Activated T-helper 9 cell treated with anti-CD3 and anti-CD28 coated beads, Interleukin-2, amount 50 U/mL, for 16 hours (primary cell): ENCODE measurements around the gene AMTN.

Experiments
- DNase-seq: peaks from one replicate; pipeline ENCODE4 v3.0.0-alpha.2; 2020; ENCODE audit warnings: low read depth

The AMTN gene

DNA sequence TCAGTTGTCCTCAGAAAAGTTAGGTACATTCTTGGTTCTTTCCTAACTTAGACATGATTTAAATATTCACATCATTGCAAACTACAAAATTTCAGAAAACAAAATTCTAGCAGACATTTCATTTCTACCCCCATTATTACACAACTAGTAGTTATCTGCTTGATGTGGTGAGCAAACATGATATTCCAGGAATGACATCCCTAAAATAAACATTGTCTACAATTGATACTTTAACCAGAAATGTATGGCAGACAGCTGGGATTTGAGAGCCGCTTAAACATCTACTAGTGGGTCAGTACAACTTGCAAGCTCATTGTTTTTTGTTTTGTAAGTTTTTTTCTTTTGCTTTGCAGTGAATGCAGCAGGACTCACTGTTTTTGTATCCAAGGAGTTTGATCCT, 41.6 kb downstream of the AMTN start:
- DNase-seq: no peak

DNA sequence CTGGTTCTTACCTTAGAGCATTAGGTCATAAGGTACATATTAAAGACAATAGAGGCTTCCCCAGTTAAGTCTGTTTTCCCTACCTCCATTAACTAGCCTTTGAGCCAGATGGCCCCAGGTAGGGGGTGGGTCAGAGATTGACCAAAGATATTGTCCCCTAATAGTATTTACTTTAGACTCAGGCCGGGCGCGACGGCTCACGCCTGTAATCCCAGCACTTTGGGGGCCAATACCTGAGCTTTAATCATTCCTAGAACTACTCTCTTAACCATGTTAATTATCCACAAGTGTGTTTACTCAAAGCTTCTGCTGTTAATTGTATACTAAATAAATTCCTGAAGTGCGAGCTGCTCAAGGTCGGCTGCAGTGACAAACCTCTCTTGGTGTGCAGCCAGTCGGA, 45.7 kb downstream of the AMTN start:
- DNase-seq: no peak

DNA sequence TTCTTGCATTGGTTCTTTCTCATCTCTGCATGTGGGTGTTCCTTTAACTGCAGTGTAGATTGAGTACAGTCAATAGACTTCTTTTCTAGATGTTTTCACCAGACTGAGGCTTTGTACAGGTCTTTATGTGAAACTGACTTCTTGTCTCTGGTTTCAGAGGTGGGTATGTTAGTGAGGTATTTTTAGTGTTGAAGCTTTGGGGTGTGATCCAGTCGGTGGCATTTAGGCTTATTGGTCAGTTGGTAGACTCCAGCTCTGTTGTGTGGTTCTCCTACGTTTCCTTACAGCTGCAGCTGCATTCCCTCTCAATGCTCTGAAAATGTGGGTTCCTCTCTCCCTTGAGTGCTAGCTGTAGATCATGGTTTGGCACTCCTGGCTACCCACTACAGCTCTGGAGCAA, 52.4 kb downstream of the AMTN start:
- DNase-seq: no peak

- no peak for DNase-seq
Measured at GRCh38 chr4:70571772-70572171, 53.4 kb downstream of the AMTN start.

GRCh38 chr4:70575964-70576363, 57.6 kb downstream of the AMTN start:
- no peak for DNase-seq

GRCh38 chr4:70577220-70577927, 59.0 kb downstream of the AMTN start:
- DNase-seq: no peak

GRCh38 chr4:70581980-70582379, 63.6 kb downstream of the AMTN start:
- no peak for DNase-seq
